K562 (cell line): ENCODE results near the gene IL2RG. TPM values are rescaled to one million over a fixed set of nuclear protein-coding genes. Genes with fewer than 3 reads are reported as not detected.

ENCODE experiments used
- ARID2 ChIP-seq: fragments of 450-650 bp; IDR thresholded peaks from 2 replicates; pipeline ENCODE4 v1.6.1; 2017; ENCODE audit warnings: antibody characterized with exemption, mild to moderate bottlenecking
- ATF1 ChIP-seq, 2 experiments: fragments of 450-650 bp in 1 of 2; IDR thresholded peaks; 2 replicates each; pipeline ENCODE4 v1.6.1; 2016; ENCODE audit warnings: missing compliant biosample characterization in 1 of 2, missing genetic modification characterization in 1 of 2
- KLF16 ChIP-seq: IDR thresholded peaks from 2 replicates; pipeline ENCODE4 v1.6.1; 2016; ENCODE audit warnings: antibody characterized with exemption
- MEIS2 ChIP-seq: fragments of 450-650 bp; IDR thresholded peaks from 2 replicates; pipeline ENCODE4 v1.6.1; 2014; ENCODE audit warnings: mild to moderate bottlenecking; ENCODE audit not compliant: partially characterized antibody
- MLX ChIP-seq, 2 experiments: fragments of 450-650 bp in 1 of 2; sonication (generic) in 1 of 2; formaldehyde crosslinking; conservative IDR thresholded peaks; 2 replicates each; pipeline versions ENCODE4 v1.4.0 to v1.8.1; 2020 to 2022; ENCODE audit warnings: mild to moderate bottlenecking in 1 of 2, missing genetic modification reagents in 1 of 2
- PRDM10 ChIP-seq: fragments of 450-650 bp; IDR thresholded peaks from 2 replicates; pipeline ENCODE4 v1.6.1; 2018; ENCODE audit not compliant: partially characterized antibody
- RERE ChIP-seq: sonication (generic); formaldehyde crosslinking; IDR thresholded peaks from 2 replicates; pipeline ENCODE4 v1.8.0; 2023; ENCODE audit warnings: missing genetic modification reagents, mild to moderate bottlenecking, borderline replicate concordance
- SRSF7 ChIP-seq: fragments of 200-400 bp; formaldehyde crosslinking; optimal IDR thresholded peaks from 2 replicates; pipeline ENCODE3; 2017; ENCODE audit warnings: mild to moderate bottlenecking, low read depth, low read length
- ZNF277 ChIP-seq: fragments of 250-450 bp; sonication (Bioruptor Pico); IDR thresholded peaks from 2 replicates; pipeline ENCODE4 v1.8.0; 2022; ENCODE audit warnings: inconsistent platforms, mild to moderate bottlenecking, moderate library complexity, borderline replicate concordance
- ZNF444 ChIP-seq: fragments of 250-450 bp; sonication (Bioruptor Pico); IDR thresholded peaks from 2 replicates; pipeline ENCODE4 v1.4.0; 2020; ENCODE audit warnings: mild to moderate bottlenecking, moderate library complexity
- ZNF696 ChIP-seq: fragments of 250-450 bp; sonication (Bioruptor Pico); conservative IDR thresholded peaks from 2 replicates; pipeline ENCODE4 v1.4.0; 2020; ENCODE audit warnings: mild to moderate bottlenecking, moderate library complexity
- polyA plus RNA-seq, 8 experiments: library from polyadenylated mRNA; depleted of rRNA in 4 of 8; stranded (reverse) in 5 of 8; unstranded in 3 of 8; fragments of >200 nt; fragmentation: Nextera tagmentation in 2 of 8; fragmentation: Illumina TruSeq in 1 of 8; extraction: Ambion mirVana in 2 of 8; extraction: Trizol in 1 of 8; gene quantifications; 2 replicates each; pipeline versions ENCODE4 v1.2.1 to v1.2.3, GENCODE V29; 2011 to 2014; ENCODE audit warnings: inconsistent platforms in 1 of 8, missing spikeins in 1 of 8
- total RNA-seq, 7 experiments: library from RNA; depleted of rRNA in 6 of 7; stranded (reverse); fragments of >200 nt in 6 of 7; fragmentation: Illumina TruSeq in 2 of 7; extraction: Trizol in 2 of 7; gene quantifications; 2 replicates each; pipeline versions ENCODE4 v1.2.1 to v1.2.3, GENCODE V29; 2011 to 2021; ENCODE audit warnings: low replicate concordance in 1 of 7

The IL2RG gene
- total and polyA plus RNA-seq, 9 of the 15 experiments (the other 6 are each of a cell fraction or from before 2014, with no cell fraction given), result 5.5 to 55.4 (median 19.7) TPM

- TF ChIP-seq SRSF7, result no peak
- no peak for TF ChIP-seq MEIS2
- TF ChIP-seq KLF16, result 0 out of 2 replicates have a peak, but pooled peaks have one; percentile 12
- TF ChIP-seq RERE, result no peak
- no peak for TF ChIP-seq ATF1 (CRISPR knock-in tag; IDR thresholded peaks at IDR 0.05)
- no peak for TF ChIP-seq ATF1 (tag; IDR thresholded peaks at IDR 0.05)
- TF ChIP-seq MLX (CRISPR knock-in tag; conservative IDR thresholded peaks at IDR 0.05), result no peak
- no peak for TF ChIP-seq ARID2
- TF ChIP-seq ZNF696 (CRISPR knock-in tag), result no peak
- no peak for TF ChIP-seq ZNF277
- TF ChIP-seq ZNF444, result no peak
- TF ChIP-seq PRDM10, result no peak
Measured at GRCh38 chrX:71098302-71098701, 13.1 kb downstream of the IL2RG start (continued).
